HCT116 (cell line): ENCODE data around the gene SEC61G. TPM values are rescaled to one million over a fixed set of nuclear protein-coding genes. Genes with fewer than 3 reads are reported as not detected.

Experiments used
- ATAC-seq: fragments of 200-7000 bp; cut with Tn5 transposase; 2 replicates; pipeline ENCODE4 v1.9.1; 2020; ENCODE audit warnings: mild to moderate bottlenecking, moderate library complexity
- BruUV-seq: library from RNA; stranded (reverse); fragments of 400-500 nt; replicated peaks from 2 replicates; lab custom pipeline; 2021; lab: Mats Ljungman, UMichigan
- CTCF ChIA-PET: fragments of 300-600 bp; sonication (Branson Sonifier 250); formaldehyde crosslinking; loops from one replicate; lab custom pipeline; 2021; ENCODE audit warnings: antibody characterized with exemption; lab: Charles Lee
- POLR2A ChIA-PET: fragments of 300-600, 350-600 bp; sonication (Branson Sonifier 250); formaldehyde crosslinking; loops from one replicate; lab custom pipeline; 2021; ENCODE audit warnings: antibody characterized with exemption; lab: Charles Lee
- RAD21 ChIA-PET, 2 experiments: fragments of 300-600 bp; sonication (Branson Sonifier 250); formaldehyde crosslinking; loops; one replicate each; lab custom pipeline; 2023; ENCODE audit warnings: low total read pairs in 2 of 2; ENCODE audit not compliant: uncharacterized antibody in 2 of 2, unreplicated experiment in 2 of 2, low non-redundant PET in 1 of 2; lab: Charles Lee
- DNase-seq: peaks from one replicate; pipeline ENCODE4 v3.0.0-alpha.2; 2010; ENCODE audit warnings: low read depth, low spot score
- H2AFZ ChIP-seq: fragments of 200-600 bp; shearing (Covaris generic), sonication (generic); 2 replicates; pipeline ENCODE4 v1.6.1; 2017; ENCODE audit warnings: low read depth, mixed run types, mixed read lengths, antibody characterized with exemption, low read length; ENCODE audit not compliant: poor library complexity, severe bottlenecking
- H3K27ac ChIP-seq: 2 replicates; pipeline ENCODE4 v1.5.1; 2012; ENCODE audit warnings: low read depth, low read length
- H3K27me3 ChIP-seq: fragments of 200-600 bp; sonication (generic); 2 replicates; pipeline ENCODE4 v1.6.1; 2016; ENCODE audit warnings: mixed run types, low read length, mixed read lengths; ENCODE audit not compliant: insufficient read depth
- H3K36me3 ChIP-seq, 2 experiments: fragments of 200-500 bp in 1 of 2; fragments of 200-600 bp in 1 of 2; sonication (Bioruptor generic) in 1 of 2; sonication (generic) in 1 of 2; 2 replicates each; pipeline versions ENCODE4 v1.5.1 to v1.6.1; 2014 to 2016; ENCODE audit warnings: low read length in 2 of 2, inconsistent platforms in 1 of 2, mixed read lengths in 1 of 2, mixed run types in 1 of 2; ENCODE audit not compliant: insufficient read depth in 2 of 2, control insufficient read depth in 1 of 2
- H3K4me1 ChIP-seq, 2 experiments: fragments of 200-600 bp in 1 of 2; sonication (generic) in 1 of 2; 2 replicates each; pipeline versions ENCODE4 v1.5.1 to v1.6.1; 2012 to 2017; ENCODE audit warnings: low read length in 2 of 2, inconsistent platforms in 1 of 2, mild to moderate bottlenecking in 1 of 2, mixed read lengths in 1 of 2, mixed run types in 1 of 2, moderate library complexity in 1 of 2; ENCODE audit not compliant: insufficient read depth in 2 of 2, control insufficient read depth in 1 of 2
- H3K4me2 ChIP-seq: fragments of 200-600 bp; sonication (generic); 2 replicates; pipeline ENCODE4 v1.6.1; 2017; ENCODE audit warnings: mixed run types, low read length, mixed read lengths
- H3K4me3 ChIP-seq, 2 experiments: fragments of 200-600 bp in 1 of 2; sonication (generic) in 1 of 2; replicated peaks in 1 of 2; 2 replicates each; pipeline ENCODE4 v1.5.1; 2011 to 2016; ENCODE audit warnings: low read length in 2 of 2, control low read depth in 1 of 2, low read depth in 1 of 2, mild to moderate bottlenecking in 1 of 2, mixed read lengths in 1 of 2, mixed run types in 1 of 2
- H3K79me2 ChIP-seq: fragments of 200-600 bp; sonication (generic); 2 replicates; pipeline ENCODE4 v1.6.1; 2017; ENCODE audit warnings: mild to moderate bottlenecking, mixed run types, low read length, moderate library complexity, mixed read lengths; ENCODE audit not compliant: insufficient read depth
- H3K9ac ChIP-seq: fragments of 200-600 bp; sonication (generic); 2 replicates; pipeline ENCODE4 v1.6.1; 2016; ENCODE audit warnings: low read length, mixed read lengths
- H3K9me2 ChIP-seq: fragments of 200-600 bp; sonication (generic), shearing (Covaris generic); 2 replicates; pipeline ENCODE4 v1.6.1; 2017; ENCODE audit warnings: mixed run types, mild to moderate bottlenecking, moderate library complexity; ENCODE audit not compliant: insufficient read depth
- H3K9me3 ChIP-seq, 2 experiments: fragments of 200-500 bp in 1 of 2; fragments of 200-600 bp in 1 of 2; sonication (Bioruptor generic) in 1 of 2; sonication (generic) in 1 of 2; 2 replicates each; pipeline ENCODE4 v1.6.1; 2014 to 2017; ENCODE audit warnings: low read length in 2 of 2, mixed read lengths in 2 of 2, inconsistent platforms in 1 of 2, low read depth in 1 of 2, mild to moderate bottlenecking in 1 of 2, mixed run types in 1 of 2, moderate library complexity in 1 of 2; ENCODE audit not compliant: control insufficient read depth in 1 of 2, insufficient read depth in 1 of 2
- H4K20me1 ChIP-seq: fragments of 200-600 bp; sonication (generic), shearing (Covaris generic); 2 replicates; pipeline ENCODE4 v1.6.1; 2017; ENCODE audit warnings: mixed run types, mild to moderate bottlenecking, moderate library complexity; ENCODE audit not compliant: insufficient read depth
- CBX3 ChIP-seq: IDR thresholded peaks from 2 replicates; pipeline ENCODE4 v1.6.1; 2012; ENCODE audit warnings: low read depth
- CEBPB ChIP-seq: IDR thresholded peaks from 2 replicates; pipeline ENCODE4 v1.6.1; 2012; ENCODE audit warnings: low read depth
- ELF1 ChIP-seq: IDR thresholded peaks from 2 replicates; pipeline ENCODE4 v1.6.1; 2012; ENCODE audit warnings: low read depth, borderline replicate concordance
- EZH2 ChIP-seq: fragments of 200-600 bp; sonication (generic); IDR thresholded peaks from 2 replicates; pipeline ENCODE4 v1.6.1; 2017; ENCODE audit warnings: antibody characterized with exemption, mixed run types
- EZH2phosphoT487 ChIP-seq: fragments of 200-600 bp; IDR thresholded peaks from 2 replicates; pipeline ENCODE4 v1.6.1; 2018; ENCODE audit warnings: antibody characterized with exemption, borderline replicate concordance
- FOSL1 ChIP-seq: IDR thresholded peaks from 2 replicates; pipeline ENCODE4 v1.6.1; 2012; ENCODE audit warnings: low read depth
- JUND ChIP-seq: IDR thresholded peaks from 2 replicates; pipeline ENCODE4 v1.6.1; 2012
- MAX ChIP-seq: IDR thresholded peaks from 2 replicates; pipeline ENCODE4 v1.6.1; 2012
- POLR2A ChIP-seq: IDR thresholded peaks from 2 replicates; pipeline ENCODE4 v1.7.0; 2011; ENCODE audit warnings: borderline replicate concordance; ENCODE audit not compliant: insufficient read depth, insufficient read length; ENCODE audit errors: extremely low read depth
- POLR2AphosphoS5 ChIP-seq: IDR thresholded peaks from 2 replicates; pipeline ENCODE4 v1.6.1; 2011; ENCODE audit warnings: mild to moderate bottlenecking, low read depth, low read length, moderate library complexity
- RAD21 ChIP-seq: IDR thresholded peaks from 2 replicates; pipeline ENCODE4 v1.6.1; 2012; ENCODE audit warnings: low read depth, mild to moderate bottlenecking
- SIN3A ChIP-seq: IDR thresholded peaks from 2 replicates; pipeline ENCODE4 v1.6.1; 2012; ENCODE audit warnings: low read depth
- SP1 ChIP-seq: IDR thresholded peaks from 2 replicates; pipeline ENCODE4 v1.6.1; 2012; ENCODE audit warnings: low read depth
- SRF ChIP-seq: IDR thresholded peaks from 2 replicates; pipeline ENCODE4 v1.6.1; 2012; ENCODE audit warnings: low read depth
- TCF7L2 ChIP-seq: IDR thresholded peaks from 2 replicates; pipeline ENCODE4 v1.7.0; 2011; ENCODE audit warnings: borderline replicate concordance, inconsistent platforms; ENCODE audit not compliant: insufficient read depth, insufficient read length; ENCODE audit errors: extremely low read depth
- ZNF274 ChIP-seq: fragments of 200-500 bp; sonication (Bioruptor generic); IDR thresholded peaks from 2 replicates; pipeline ENCODE4 v1.6.1; 2014; ENCODE audit warnings: mild to moderate bottlenecking, low read depth, low read length, inconsistent platforms
- intact Hi-C: fragments of 100-400 bp; cut with micrococcal nuclease; formaldehyde crosslinking; loops from 2 replicates; pipeline ENCODE4 v1.10.0; 2022
- total RNA-seq: library from RNA; stranded (reverse); gene quantifications from one replicate; pipeline ENCODE4 v1.2.1, GENCODE V29; 2021; ENCODE audit not compliant: unreplicated experiment
- TF ChIP-seq, protein P1 (sequence below): IDR thresholded peaks from 2 replicates; pipeline ENCODE4 v1.6.1; 2012; ENCODE audit warnings: low read depth
- TF ChIP-seq, protein P2 (sequence below): IDR thresholded peaks from 2 replicates; pipeline ENCODE4 v1.6.1; 2012
- TF ChIP-seq, protein P3 (sequence below): IDR thresholded peaks from 2 replicates; pipeline ENCODE4 v1.6.1; 2011; ENCODE audit warnings: mild to moderate bottlenecking, low read length, moderate library complexity; ENCODE audit not compliant: insufficient replicate concordance; ENCODE audit errors: extremely low read depth

SEC61G gene
- total RNA-seq, 1 experiment from 2014 or later = 147 TPM

- TF ChIP-seq, protein P1, sequence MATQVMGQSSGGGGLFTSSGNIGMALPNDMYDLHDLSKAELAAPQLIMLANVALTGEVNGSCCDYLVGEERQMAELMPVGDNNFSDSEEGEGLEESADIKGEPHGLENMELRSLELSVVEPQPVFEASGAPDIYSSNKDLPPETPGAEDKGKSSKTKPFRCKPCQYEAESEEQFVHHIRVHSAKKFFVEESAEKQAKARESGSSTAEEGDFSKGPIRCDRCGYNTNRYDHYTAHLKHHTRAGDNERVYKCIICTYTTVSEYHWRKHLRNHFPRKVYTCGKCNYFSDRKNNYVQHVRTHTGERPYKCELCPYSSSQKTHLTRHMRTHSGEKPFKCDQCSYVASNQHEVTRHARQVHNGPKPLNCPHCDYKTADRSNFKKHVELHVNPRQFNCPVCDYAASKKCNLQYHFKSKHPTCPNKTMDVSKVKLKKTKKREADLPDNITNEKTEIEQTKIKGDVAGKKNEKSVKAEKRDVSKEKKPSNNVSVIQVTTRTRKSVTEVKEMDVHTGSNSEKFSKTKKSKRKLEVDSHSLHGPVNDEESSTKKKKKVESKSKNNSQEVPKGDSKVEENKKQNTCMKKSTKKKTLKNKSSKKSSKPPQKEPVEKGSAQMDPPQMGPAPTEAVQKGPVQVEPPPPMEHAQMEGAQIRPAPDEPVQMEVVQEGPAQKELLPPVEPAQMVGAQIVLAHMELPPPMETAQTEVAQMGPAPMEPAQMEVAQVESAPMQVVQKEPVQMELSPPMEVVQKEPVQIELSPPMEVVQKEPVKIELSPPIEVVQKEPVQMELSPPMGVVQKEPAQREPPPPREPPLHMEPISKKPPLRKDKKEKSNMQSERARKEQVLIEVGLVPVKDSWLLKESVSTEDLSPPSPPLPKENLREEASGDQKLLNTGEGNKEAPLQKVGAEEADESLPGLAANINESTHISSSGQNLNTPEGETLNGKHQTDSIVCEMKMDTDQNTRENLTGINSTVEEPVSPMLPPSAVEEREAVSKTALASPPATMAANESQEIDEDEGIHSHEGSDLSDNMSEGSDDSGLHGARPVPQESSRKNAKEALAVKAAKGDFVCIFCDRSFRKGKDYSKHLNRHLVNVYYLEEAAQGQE = no peak
- no peak for TF ChIP-seq SRF
- no peak for TF ChIP-seq FOSL1
- TF ChIP-seq POLR2AphosphoS5 = no peak
- no peak for TF ChIP-seq SIN3A
Measured at GRCh38 chr7:54719974-54720373, 39.0 kb downstream of the SEC61G start (continued).

DNA sequence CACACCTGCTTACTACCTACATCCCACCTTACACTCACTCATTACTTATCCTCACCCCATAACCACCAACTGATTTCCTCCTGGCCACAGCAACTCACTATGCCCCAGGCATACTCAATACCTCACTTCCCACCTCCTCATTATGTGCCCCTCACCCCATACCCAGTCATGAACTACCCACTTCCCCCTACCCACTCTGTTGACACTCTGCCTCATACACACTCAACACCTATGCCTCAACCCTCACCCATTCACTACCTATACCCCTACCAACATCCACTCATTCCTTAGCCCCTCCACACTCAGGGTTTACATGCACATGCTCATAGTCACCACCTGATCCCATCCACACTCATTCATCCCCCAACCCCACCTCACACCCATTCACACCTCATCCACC is 39.6 kb downstream of the SEC61G start:
- Histone ChIP-seq H3K4me3 (no peak overlapping the region), H3K9me2 (no peaks in the 10 kb centered on the region), H3K4me2 (no peak overlapping the region), H4K20me1 (no peaks in the 10 kb centered on the region), H3K79me2 (no peaks in the 10 kb centered on the region), H3K36me3 (no peaks in the 10 kb centered on the region), H3K9me3 (no peaks in the 10 kb centered on the region), H3K4me1 (no peaks in the 10 kb centered on the region), H3K9ac (no peak overlapping the region), H2AFZ (no peak overlapping the region), H3K27ac (no peak overlapping the region), H3K27me3 (0 out of 2 replicates have a peak, but pooled peaks cover 5% of the 10 kb centered on the region)
- intact Hi-C loops = no loop called here
- ATAC-seq = no peak
- ChIA-PET RAD21 (no interaction called here), CTCF (no interaction called here), POLR2A (no interaction called here)
- no TSS peak for BruUV-seq
- DNase-seq = no peak
- TF ChIP-seq JUND = no peak
- TF ChIP-seq, protein P2, sequence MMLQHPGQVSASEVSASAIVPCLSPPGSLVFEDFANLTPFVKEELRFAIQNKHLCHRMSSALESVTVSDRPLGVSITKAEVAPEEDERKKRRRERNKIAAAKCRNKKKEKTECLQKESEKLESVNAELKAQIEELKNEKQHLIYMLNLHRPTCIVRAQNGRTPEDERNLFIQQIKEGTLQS = no peak
- TF ChIP-seq EZH2phosphoT487 = no peak
- TF ChIP-seq CBX3 = no peak
- TF ChIP-seq MAX = no peak
- no peak for TF ChIP-seq TCF7L2
- TF ChIP-seq SP1 = no peak
- no peak for TF ChIP-seq FOSL1
- no peak for TF ChIP-seq EZH2
- TF ChIP-seq, protein P3, sequence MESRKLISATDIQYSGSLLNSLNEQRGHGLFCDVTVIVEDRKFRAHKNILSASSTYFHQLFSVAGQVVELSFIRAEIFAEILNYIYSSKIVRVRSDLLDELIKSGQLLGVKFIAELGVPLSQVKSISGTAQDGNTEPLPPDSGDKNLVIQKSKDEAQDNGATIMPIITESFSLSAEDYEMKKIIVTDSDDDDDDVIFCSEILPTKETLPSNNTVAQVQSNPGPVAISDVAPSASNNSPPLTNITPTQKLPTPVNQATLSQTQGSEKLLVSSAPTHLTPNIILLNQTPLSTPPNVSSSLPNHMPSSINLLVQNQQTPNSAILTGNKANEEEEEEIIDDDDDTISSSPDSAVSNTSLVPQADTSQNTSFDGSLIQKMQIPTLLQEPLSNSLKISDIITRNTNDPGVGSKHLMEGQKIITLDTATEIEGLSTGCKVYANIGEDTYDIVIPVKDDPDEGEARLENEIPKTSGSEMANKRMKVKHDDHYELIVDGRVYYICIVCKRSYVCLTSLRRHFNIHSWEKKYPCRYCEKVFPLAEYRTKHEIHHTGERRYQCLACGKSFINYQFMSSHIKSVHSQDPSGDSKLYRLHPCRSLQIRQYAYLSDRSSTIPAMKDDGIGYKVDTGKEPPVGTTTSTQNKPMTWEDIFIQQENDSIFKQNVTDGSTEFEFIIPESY = no peak
- TF ChIP-seq POLR2A = no peak
- TF ChIP-seq ZNF274 = no peak
- TF ChIP-seq POLR2AphosphoS5 = no peak
- no peak for TF ChIP-seq SIN3A
- TF ChIP-seq CEBPB = no peak
- no peak for TF ChIP-seq RAD21
- no peak for TF ChIP-seq ELF1
